Heart right ventricle (tissue), 16 donors: ENCODE results near the gene CDT1. TPM values are rescaled to one million over a fixed set of nuclear protein-coding genes. Genes with fewer than 3 reads are reported as not detected.

ENCODE experiments used
- ATAC-seq, 8 donors: fragments of 200-7000 bp; cut with Tn5 transposase; one replicate each; pipeline ENCODE4 v1.9.1; 2020; ENCODE audit warnings: mild to moderate bottlenecking in 8 of 8, moderate library complexity in 8 of 8, moderate number of reproducible peaks in 1 of 8
- DNase-seq, 2 donors: peaks; one replicate each; pipeline ENCODE4 v3.0.0-alpha.2; 2020
- H3K27ac ChIP-seq, 10 donors: fragments of 200-600 bp; sonication (generic) in 2 of 10; one replicate each; pipeline versions ENCODE4 v1.5.0 to v1.8.0; 2020 to 2022; ENCODE audit warnings: mild to moderate bottlenecking in 3 of 10
- H3K27me3 ChIP-seq, 7 donors: fragments of 200-600 bp; one replicate each; pipeline ENCODE4 v1.8.0; 2021 to 2022; ENCODE audit warnings: mild to moderate bottlenecking in 2 of 7
- H3K36me3 ChIP-seq, 9 donors: fragments of 200-600 bp; sonication (generic) in 1 of 9; one replicate each; pipeline versions ENCODE4 v1.5.0 to v1.8.0; 2020 to 2022; ENCODE audit warnings: mild to moderate bottlenecking in 2 of 9
- H3K4me1 ChIP-seq, 9 donors: fragments of 200-600 bp; sonication (generic) in 1 of 9; one replicate each; pipeline versions ENCODE4 v1.5.0 to v1.8.0; 2020 to 2022; ENCODE audit warnings: mild to moderate bottlenecking in 4 of 9
- H3K4me3 ChIP-seq, 10 donors: fragments of 200-600 bp; sonication (generic) in 2 of 10; one replicate each; pipeline versions ENCODE4 v1.5.0 to v1.8.0; 2020 to 2022; ENCODE audit warnings: mild to moderate bottlenecking in 7 of 10, moderate library complexity in 2 of 10
- H3K9me3 ChIP-seq, 11 donors: fragments of 200-600 bp in 10 of 11; sonication (generic) in 2 of 11; one replicate each; pipeline versions ENCODE4 v1.5.0 to v1.8.0; 2013 to 2022; ENCODE audit warnings: mild to moderate bottlenecking in 2 of 11, control low read depth in 1 of 11, moderate library complexity in 1 of 11
- WGBS, 2 donors: extraction: QIAGEN DNeasy Blood & Tissue Kit; methylation state at CpG; one replicate each; pipeline ENCODE4 v1.1.7; 2013; ENCODE audit warnings: inconsistent platforms in 1 of 2; 5-methylcytosine and 5-hydroxymethylcytosine counted together
- intact Hi-C, 10 donors: fragments of 100-400 bp; cut with DNase I; formaldehyde crosslinking; loops; one replicate each; pipeline versions ENCODE4 v1.11.1 to v1.14.2; 2022
- polyA plus RNA-seq, 2 donors: library from polyadenylated mRNA; stranded (reverse); fragments of 200-250 nt; gene quantifications; one replicate each; pipeline ENCODE4 v1.2.3, GENCODE V29; 2013
- total RNA-seq, 10 donors: library from RNA; stranded (reverse); fragmentation: NEBNext Ultra II Directional in 3 of 10; extraction: Animal tissue kit (Norgen Biotek cat#: 25700) in 3 of 10; gene quantifications; one replicate each; pipeline versions ENCODE4 v1.2.1 to v1.2.4, GENCODE V29; 2021 to 2023
- TF ChIP-seq, protein P1 (sequence below), 9 donors: fragments of 200-600 bp; sonication (generic) in 2 of 9; IDR thresholded peaks; one replicate each; pipeline versions ENCODE4 v1.5.0 to v1.8.0; 2021 to 2022; ENCODE audit warnings: antibody characterized with exemption in 9 of 9, mild to moderate bottlenecking in 5 of 9, moderate library complexity in 1 of 9
- donor health status: Arrhythmogenic right ventricular cardiomyopathy.
- donor health status: ischemic (EF 13 %, LVEDD 7.1; RV severe dilation, severe dysfunction).
- donor health status: healthy with polysubstance abuse.
- donor health status: DM: no; HTN: yes; CAD: no.
- donor health status: DM: no; HTN: no; CAD: no.
- donor health status: ischemic (EF 25% LVEDD 6.9; RV normal size, moderate dysfunction).
- donor health status: ischemic (EF 25% LVEDD 5.7; RV mildly dilated, moderate dysfunction).
- donor health status: healthy.
- donor health status: DM: yes; HTN: yes; CAD: no.
- donor health status: Ischemic cardiomyopathy.
- donor health status: ischemic (EF 35%, LVEDD 5.7; RV mildly dilated, moderate dysfunction).
- donor health status: nonischemic (EF 11% LVEDD 7.7; RV severe dilation, severe dysfunction).
- donor health status: DM: yes; HTN: yes; CAD: no.
- donor health status: PGD.
- donor health status: ischemic (EF 29% LVEDD 5.4; RV normal size, mild dysfunction).
- donor health status: nonischemic (EF 23%, LVEDD 6.1; RV moderate dilation, normal function).

Gene CDT1
- total and polyA plus RNA-seq, 12 donors, result 0.15 to 2.6 (median 0.35) TPM

DNA sequence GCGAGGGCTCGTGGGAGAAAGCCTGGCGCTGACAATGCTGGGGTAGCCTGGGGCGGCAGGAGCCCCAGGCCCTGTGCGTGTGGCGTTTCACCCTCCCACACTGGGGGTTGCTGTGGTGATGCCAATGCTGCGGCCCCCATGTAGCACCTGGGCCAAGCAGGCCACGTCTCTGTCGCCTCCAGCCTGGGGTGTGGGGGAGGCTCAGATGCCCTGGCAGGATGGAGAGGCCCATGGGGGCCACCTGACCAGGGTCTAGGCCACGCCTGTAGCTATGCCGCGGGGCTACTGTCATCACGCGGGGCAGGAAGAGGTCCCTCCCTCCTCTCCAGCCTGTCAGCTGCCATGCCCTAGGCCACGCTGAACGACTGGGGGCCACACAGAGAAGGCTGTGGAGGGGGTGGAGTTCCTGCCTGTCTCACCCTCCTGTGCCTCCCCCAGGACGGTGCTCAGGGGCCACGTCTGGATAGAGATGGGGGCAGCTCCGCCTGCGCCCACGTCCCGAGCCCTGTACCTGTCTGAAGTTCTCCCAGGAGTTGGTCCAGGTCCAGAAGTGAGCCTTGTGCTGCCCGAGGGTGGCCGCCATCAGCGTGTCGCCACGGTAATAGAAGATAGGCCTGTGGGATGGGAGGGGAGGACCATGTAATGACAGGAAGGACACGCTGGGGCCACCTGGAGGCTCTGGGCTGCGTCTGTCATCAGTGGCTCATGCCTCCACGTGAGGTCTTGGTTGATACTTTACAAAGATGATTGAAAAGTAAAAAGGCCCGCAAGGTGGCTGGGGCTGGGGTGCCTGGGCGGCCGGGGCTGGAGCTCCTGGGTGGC lies 20.9 kb downstream of the CDT1 start:
- Histone ChIP-seq H3K27ac (no peak overlapping the region), H3K9me3 (no peaks in the 10 kb centered on the region), H3K27me3 (no peaks in the 10 kb centered on the region), H3K36me3 (peaks cover 0 to 70% (median 7%) of the 10 kb centered on the region in 9 donors), H3K4me1 (no peaks in the 10 kb centered on the region), H3K4me3 (no peak overlapping the region)
- DNase-seq (no peak), ATAC-seq (no peak)
- TF ChIP-seq, protein P1, sequence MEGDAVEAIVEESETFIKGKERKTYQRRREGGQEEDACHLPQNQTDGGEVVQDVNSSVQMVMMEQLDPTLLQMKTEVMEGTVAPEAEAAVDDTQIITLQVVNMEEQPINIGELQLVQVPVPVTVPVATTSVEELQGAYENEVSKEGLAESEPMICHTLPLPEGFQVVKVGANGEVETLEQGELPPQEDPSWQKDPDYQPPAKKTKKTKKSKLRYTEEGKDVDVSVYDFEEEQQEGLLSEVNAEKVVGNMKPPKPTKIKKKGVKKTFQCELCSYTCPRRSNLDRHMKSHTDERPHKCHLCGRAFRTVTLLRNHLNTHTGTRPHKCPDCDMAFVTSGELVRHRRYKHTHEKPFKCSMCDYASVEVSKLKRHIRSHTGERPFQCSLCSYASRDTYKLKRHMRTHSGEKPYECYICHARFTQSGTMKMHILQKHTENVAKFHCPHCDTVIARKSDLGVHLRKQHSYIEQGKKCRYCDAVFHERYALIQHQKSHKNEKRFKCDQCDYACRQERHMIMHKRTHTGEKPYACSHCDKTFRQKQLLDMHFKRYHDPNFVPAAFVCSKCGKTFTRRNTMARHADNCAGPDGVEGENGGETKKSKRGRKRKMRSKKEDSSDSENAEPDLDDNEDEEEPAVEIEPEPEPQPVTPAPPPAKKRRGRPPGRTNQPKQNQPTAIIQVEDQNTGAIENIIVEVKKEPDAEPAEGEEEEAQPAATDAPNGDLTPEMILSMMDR (IDR thresholded peaks at IDR 0.05), result no peak
- intact Hi-C loops, result loop anchor here in 1 of 10 donors (5.0 kb wide), 1 partner anchor 923 kb away; no protein-coding TSS in a partner anchor
- 85 to 88% methylated on average over 31 to 33 of the region's 33 CpGs for WGBS, 2 donors

- no peak for ATAC-seq
Measured at GRCh38 chr16:88825146-88825545, 21.6 kb downstream of the CDT1 start.

GRCh38 chr16:88826070-88826840 lies 22.7 kb downstream of the CDT1 start:
- Histone ChIP-seq H3K27me3 (no peaks in the 10 kb centered on the region), H3K4me3 (no peak overlapping the region), H3K27ac (no peak overlapping the region), H3K36me3 (peaks cover 0 to 71% (median 7%) of the 10 kb centered on the region in 9 donors), H3K9me3 (no peaks in the 10 kb centered on the region), H3K4me1 (no peaks in the 10 kb centered on the region)
- 95 to 96% methylated on average over 26 of the region's 26 CpGs for WGBS, 2 donors
- DNase-seq (no peak), ATAC-seq (no peak)
- TF ChIP-seq, protein P1 (IDR thresholded peaks at IDR 0.05), result no peak
- intact Hi-C loops, result loop anchor here in 1 of 10 donors (5.0 kb wide), 1 partner anchor 921 kb away; no protein-coding TSS in a partner anchor

More at GRCh38 chr16:88825146-88825545, 21.6 kb downstream of the CDT1 start:
- Histone ChIP-seq H3K9me3 (no peaks in the 10 kb centered on the region), H3K36me3 (peaks cover 0 to 71% (median 7%) of the 10 kb centered on the region in 9 donors), H3K4me3 (no peak overlapping the region), H3K4me1 (no peaks in the 10 kb centered on the region), H3K27ac (no peak overlapping the region), H3K27me3 (no peaks in the 10 kb centered on the region)
- TF ChIP-seq, protein P1 (IDR thresholded peaks at IDR 0.05), result no peak
- WGBS, 2 donors, result 83 to 97% methylated on average over 7 to 12 of the region's 12 CpGs
- intact Hi-C loops, result loop anchor here in 1 of 10 donors (5.0 kb wide), 1 partner anchor 922 kb away; no protein-coding TSS in a partner anchor
- no peak for DNase-seq

- DNase-seq, result no peak
- ATAC-seq, result no peak
- TF ChIP-seq, protein P1 (IDR thresholded peaks at IDR 0.05), result no peak
- 93 to 94% methylated on average over 21 of the region's 21 CpGs for WGBS, 2 donors
- Histone ChIP-seq H3K9me3 (no peaks in the 10 kb centered on the region), H3K27ac (no peak overlapping the region), H3K4me1 (no peaks in the 10 kb centered on the region), H3K4me3 (no peak overlapping the region), H3K27me3 (no peaks in the 10 kb centered on the region), H3K36me3 (peaks cover 0 to 56% (median 0%) of the 10 kb centered on the region in 9 donors)
- intact Hi-C loops, result loop anchor here in 1 of 10 donors (5.0 kb wide), 1 partner anchor 920 kb away; no protein-coding TSS in a partner anchor
Measured at GRCh38 chr16:88827727-88828126, 24.1 kb downstream of the CDT1 start.
